Measurements from ENCODE around the gene IRF2BP2. TPM values are rescaled to one million over a fixed set of nuclear protein-coding genes. Genes with fewer than 3 reads are reported as not detected.

The IRF2BP2 gene
- total and polyA plus RNA-seq, 2 of the 13 experiments (the other 11 are each of a cell fraction or from before 2014, with no cell fraction given) = 140 to 147 TPM

GRCh38 chr1:234643111-234643849 lies 33.3 kb upstream of the IRF2BP2 start (continued):
- TF ChIP-seq, protein P1, sequence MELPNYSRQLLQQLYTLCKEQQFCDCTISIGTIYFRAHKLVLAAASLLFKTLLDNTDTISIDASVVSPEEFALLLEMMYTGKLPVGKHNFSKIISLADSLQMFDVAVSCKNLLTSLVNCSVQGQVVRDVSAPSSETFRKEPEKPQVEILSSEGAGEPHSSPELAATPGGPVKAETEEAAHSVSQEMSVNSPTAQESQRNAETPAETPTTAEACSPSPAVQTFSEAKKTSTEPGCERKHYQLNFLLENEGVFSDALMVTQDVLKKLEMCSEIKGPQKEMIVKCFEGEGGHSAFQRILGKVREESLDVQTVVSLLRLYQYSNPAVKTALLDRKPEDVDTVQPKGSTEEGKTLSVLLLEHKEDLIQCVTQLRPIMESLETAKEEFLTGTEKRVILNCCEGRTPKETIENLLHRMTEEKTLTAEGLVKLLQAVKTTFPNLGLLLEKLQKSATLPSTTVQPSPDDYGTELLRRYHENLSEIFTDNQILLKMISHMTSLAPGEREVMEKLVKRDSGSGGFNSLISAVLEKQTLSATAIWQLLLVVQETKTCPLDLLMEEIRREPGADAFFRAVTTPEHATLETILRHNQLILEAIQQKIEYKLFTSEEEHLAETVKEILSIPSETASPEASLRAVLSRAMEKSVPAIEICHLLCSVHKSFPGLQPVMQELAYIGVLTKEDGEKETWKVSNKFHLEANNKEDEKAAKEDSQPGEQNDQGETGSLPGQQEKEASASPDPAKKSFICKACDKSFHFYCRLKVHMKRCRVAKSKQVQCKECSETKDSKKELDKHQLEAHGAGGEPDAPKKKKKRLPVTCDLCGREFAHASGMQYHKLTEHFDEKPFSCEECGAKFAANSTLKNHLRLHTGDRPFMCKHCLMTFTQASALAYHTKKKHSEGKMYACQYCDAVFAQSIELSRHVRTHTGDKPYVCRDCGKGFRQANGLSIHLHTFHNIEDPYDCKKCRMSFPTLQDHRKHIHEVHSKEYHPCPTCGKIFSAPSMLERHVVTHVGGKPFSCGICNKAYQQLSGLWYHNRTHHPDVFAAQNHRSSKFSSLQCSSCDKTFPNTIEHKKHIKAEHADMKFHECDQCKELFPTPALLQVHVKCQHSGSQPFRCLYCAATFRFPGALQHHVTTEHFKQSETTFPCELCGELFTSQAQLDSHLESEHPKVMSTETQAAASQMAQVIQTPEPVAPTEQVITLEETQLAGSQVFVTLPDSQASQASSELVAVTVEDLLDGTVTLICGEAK (IDR thresholded peaks at IDR 0.05) = no peak
- TF ChIP-seq, protein P1 (CRISPR knock-in tag; IDR thresholded peaks at IDR 0.05) = peak; percentile 92; the same call in 1 of the 2 replicates
- TF ChIP-seq KLF11 (CRISPR knock-in tag; IDR thresholded peaks at IDR 0.05) (peak; percentile 88; the same call in 1 of the 2 replicates), ZNF607 (CRISPR knock-in tag; IDR thresholded peaks at IDR 0.05; ENCODE audit: borderline replicate concordance) (peak; percentile 97), CREBL2 (CRISPR knock-in tag; IDR thresholded peaks at IDR 0.05; ENCODE audit: borderline replicate concordance) (no peak), ELF3 (CRISPR knock-in tag; IDR thresholded peaks at IDR 0.05) (peak; percentile 95), PLRG1 (conservative IDR thresholded peaks at IDR 0.05) (no peak), ZNF841 (CRISPR knock-in tag; IDR thresholded peaks at IDR 0.05; ENCODE audit: borderline replicate concordance) (no peak), ZNF552 (CRISPR knock-in tag; IDR thresholded peaks at IDR 0.05; ENCODE audit: borderline replicate concordance) (no peak), SOX6 (IDR thresholded peaks at IDR 0.05) (no peak), SOX6 (CRISPR knock-in tag; IDR thresholded peaks at IDR 0.05) (peak; percentile 99), ONECUT2 (CRISPR knock-in tag; IDR thresholded peaks at IDR 0.05) (peak; percentile 76), SOX13 (IDR thresholded peaks at IDR 0.05) (peak; percentile 94), SOX13 (CRISPR knock-in tag; conservative IDR thresholded peaks at IDR 0.05 in 1 of 2, IDR thresholded peaks at IDR 0.05 in 1 of 2) (peak in 1 of 2 experiments; percentile 99; a peak in 2 of 4 replicates), SP1 (IDR thresholded peaks at IDR 0.05) (no peak), SP1 (CRISPR knock-in tag; IDR thresholded peaks at IDR 0.05) (peak; percentile 61; the same call in 1 of the 2 replicates)
- TF ChIP-seq, protein P2, sequence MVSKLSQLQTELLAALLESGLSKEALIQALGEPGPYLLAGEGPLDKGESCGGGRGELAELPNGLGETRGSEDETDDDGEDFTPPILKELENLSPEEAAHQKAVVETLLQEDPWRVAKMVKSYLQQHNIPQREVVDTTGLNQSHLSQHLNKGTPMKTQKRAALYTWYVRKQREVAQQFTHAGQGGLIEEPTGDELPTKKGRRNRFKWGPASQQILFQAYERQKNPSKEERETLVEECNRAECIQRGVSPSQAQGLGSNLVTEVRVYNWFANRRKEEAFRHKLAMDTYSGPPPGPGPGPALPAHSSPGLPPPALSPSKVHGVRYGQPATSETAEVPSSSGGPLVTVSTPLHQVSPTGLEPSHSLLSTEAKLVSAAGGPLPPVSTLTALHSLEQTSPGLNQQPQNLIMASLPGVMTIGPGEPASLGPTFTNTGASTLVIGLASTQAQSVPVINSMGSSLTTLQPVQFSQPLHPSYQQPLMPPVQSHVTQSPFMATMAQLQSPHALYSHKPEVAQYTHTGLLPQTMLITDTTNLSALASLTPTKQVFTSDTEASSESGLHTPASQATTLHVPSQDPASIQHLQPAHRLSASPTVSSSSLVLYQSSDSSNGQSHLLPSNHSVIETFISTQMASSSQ (IDR thresholded peaks at IDR 0.05; ENCODE audit: low read depth) = peak; percentile 100
- TF ChIP-seq, protein P2 (CRISPR knock-in tag; IDR thresholded peaks at IDR 0.05; ENCODE audit: borderline replicate concordance) = peak; percentile 100

Measured in HepG2 (cell line).